Loucy (cell line): Measurements from ENCODE around the gene WIZ.

Experiments
- H2AFZ ChIP-seq: fragments of 200-600 bp; sonication (generic); 2 replicates; pipeline ENCODE4 v1.6.0; 2016; ENCODE audit warnings: antibody characterized with exemption, mild to moderate bottlenecking, low read length, moderate library complexity
- H3F3A ChIP-seq: fragments of 200-600 bp; 2 replicates; pipeline ENCODE4 v1.6.0; 2016; ENCODE audit warnings: antibody characterized with exemption, low read depth, mild to moderate bottlenecking
- H3K27me3 ChIP-seq: fragments of 200-600 bp; sonication (generic); 2 replicates; pipeline ENCODE4 v1.6.1; 2014; ENCODE audit warnings: low read length, mild to moderate bottlenecking; ENCODE audit not compliant: insufficient read depth, poor library complexity, severe bottlenecking
- H3K36me3 ChIP-seq: fragments of 200-600 bp; sonication (generic); 2 replicates; pipeline ENCODE4 v1.6.1; 2016; ENCODE audit warnings: low read length; ENCODE audit not compliant: insufficient read depth
- H3K4me1 ChIP-seq: fragments of 200-600 bp; sonication (generic); 2 replicates; pipeline ENCODE4 v1.5.1; 2014; ENCODE audit warnings: low read length, mild to moderate bottlenecking; ENCODE audit not compliant: insufficient read depth, poor library complexity, severe bottlenecking
- H3K4me2 ChIP-seq: fragments of 200-600 bp; sonication (generic); 2 replicates; pipeline ENCODE4 v1.6.0; 2014; ENCODE audit warnings: antibody characterized with exemption, low read length, low read depth, mild to moderate bottlenecking; ENCODE audit not compliant: poor library complexity, severe bottlenecking
- H3K4me3 ChIP-seq: fragments of 200-600 bp; sonication (generic); 2 replicates; pipeline ENCODE4 v1.5.1; 2014; ENCODE audit warnings: low read length, mild to moderate bottlenecking, mixed read lengths; ENCODE audit not compliant: poor library complexity, severe bottlenecking
- H3K79me2 ChIP-seq: fragments of 200-600 bp; sonication (generic); 2 replicates; pipeline ENCODE4 v1.6.1; 2014; ENCODE audit warnings: low read length; ENCODE audit not compliant: insufficient read depth
- H3K9ac ChIP-seq: fragments of 200-600 bp; sonication (generic); 2 replicates; pipeline ENCODE4 v1.6.0; 2014; ENCODE audit warnings: mild to moderate bottlenecking, low read depth, low read length, moderate library complexity; ENCODE audit not compliant: poor library complexity, severe bottlenecking
- H3K9me2 ChIP-seq: fragments of 200-600 bp; sonication (generic); replicated peaks from 2 replicates; pipeline ENCODE4 v1.6.1; 2016; ENCODE audit warnings: low read depth, low read length, mixed read lengths
- H3K9me3 ChIP-seq: fragments of 200-600 bp; sonication (generic); 2 replicates; pipeline ENCODE4 v1.6.1; 2014; ENCODE audit warnings: mild to moderate bottlenecking, antibody characterized with exemption, low read length, low read depth; ENCODE audit not compliant: insufficient read depth
- H4K20me1 ChIP-seq: fragments of 200-600 bp; sonication (generic); 2 replicates; pipeline ENCODE4 v1.6.0; 2014; ENCODE audit warnings: antibody characterized with exemption, low read length, mild to moderate bottlenecking; ENCODE audit not compliant: insufficient read depth, poor library complexity, severe bottlenecking
- CTCF ChIP-seq: fragments of 200-600 bp; sonication (generic); conservative IDR thresholded peaks from 2 replicates; pipeline ENCODE4 v1.5.1; 2014; ENCODE audit warnings: mild to moderate bottlenecking, antibody characterized with exemption, low read length
- EZH2phosphoT487 ChIP-seq: fragments of 200-600 bp; IDR thresholded peaks from 2 replicates; pipeline ENCODE4 v1.6.1; 2018; ENCODE audit warnings: antibody characterized with exemption, mild to moderate bottlenecking, moderate library complexity, borderline replicate concordance

The WIZ gene

DNA sequence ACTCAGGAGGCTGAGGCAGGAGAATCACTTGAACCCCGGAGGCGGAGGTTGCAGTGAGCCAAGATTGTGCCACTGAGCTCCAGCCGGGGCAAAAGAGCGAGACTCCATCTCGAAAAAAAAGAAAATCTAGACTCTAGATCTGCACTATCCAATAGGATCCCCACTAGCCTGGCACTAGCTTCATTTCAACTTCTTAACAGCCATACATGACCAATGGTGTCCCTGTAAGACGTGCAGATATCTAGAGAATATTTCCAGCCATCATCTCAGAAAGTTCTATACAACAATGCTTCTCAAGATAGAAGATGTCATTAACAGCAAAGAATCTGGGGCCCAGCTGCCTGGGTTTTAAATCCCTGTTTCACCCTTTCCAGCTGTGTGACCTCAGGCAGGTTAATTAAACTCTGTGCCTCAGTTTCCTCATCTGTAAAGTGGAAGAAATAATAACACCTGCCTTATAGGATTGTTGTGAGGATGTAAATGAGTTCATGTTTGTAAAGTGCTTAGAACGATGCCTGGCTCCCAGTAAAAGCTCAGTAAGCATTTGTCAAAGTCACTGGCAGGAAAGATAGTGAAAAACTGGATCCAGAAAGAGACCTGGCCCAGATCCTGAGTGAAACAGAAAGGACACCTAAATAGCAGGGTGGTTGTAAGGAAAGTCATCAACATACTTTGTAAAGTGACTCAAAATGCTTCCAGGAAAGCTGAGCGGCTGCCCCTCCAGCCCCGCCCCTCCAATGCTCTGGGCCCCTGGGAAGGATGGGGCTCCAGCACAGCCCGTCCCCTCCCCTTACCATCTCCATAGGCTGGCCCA, 13.5 kb downstream of the WIZ start:
- H3K27me3 ChIP-seq = no peaks in the 10 kb centered on the region
- no peak overlapping the region for H3K4me2 ChIP-seq
- peaks cover 11% of the 10 kb centered on the region for H3K79me2 ChIP-seq
- H3F3A ChIP-seq = 0 out of 2 replicates have a peak, but pooled peaks cover 3% of the 10 kb centered on the region
- peaks cover 12% of the 10 kb centered on the region for H3K4me1 ChIP-seq
- H3K4me3 ChIP-seq = no peak overlapping the region
- H3K36me3 ChIP-seq = no peaks in the 10 kb centered on the region
- H2AFZ ChIP-seq = no peak overlapping the region
- TF ChIP-seq CTCF (no peak), EZH2phosphoT487 (no peak)
- no peaks in the 10 kb centered on the region for H3K9me3 ChIP-seq
- H3K9me2 ChIP-seq = no peaks in the 10 kb centered on the region
- no peak overlapping the region for H3K9ac ChIP-seq
- H4K20me1 ChIP-seq = peaks cover 7% of the 10 kb centered on the region

GRCh38 chr19:15433519-15434069, 16.2 kb downstream of the WIZ start:
- TF ChIP-seq CTCF (no peak), EZH2phosphoT487 (no peak)
- peaks cover under 1% of the 10 kb centered on the region; the same call in 1 of the 2 replicates for H3K36me3 ChIP-seq
- H3K4me2 ChIP-seq = peak overlapping the region; percentile 86
- peak overlapping the region; percentile 59 for H2AFZ ChIP-seq
- no peaks in the 10 kb centered on the region for H3K9me2 ChIP-seq
- H3F3A ChIP-seq = 0 out of 2 replicates have a peak, but pooled peaks cover 3% of the 10 kb centered on the region
- peaks cover 24% of the 10 kb centered on the region for H4K20me1 ChIP-seq
- no peaks in the 10 kb centered on the region for H3K9me3 ChIP-seq
- peak overlapping the region; percentile 75 for H3K9ac ChIP-seq
- peak overlapping the region; percentile 87 for H3K4me3 ChIP-seq
- peaks cover 37% of the 10 kb centered on the region for H3K79me2 ChIP-seq
- peaks cover 24% of the 10 kb centered on the region for H3K4me1 ChIP-seq
- no peaks in the 10 kb centered on the region for H3K27me3 ChIP-seq

GRCh38 chr19:15432629-15433518, 16.9 kb downstream of the WIZ start:
- Histone ChIP-seq H3K4me1 (peaks cover 24% of the 10 kb centered on the region), H3K27me3 (no peaks in the 10 kb centered on the region), H3K4me3 (peak overlapping the region; percentile 87), H3K9ac (peak overlapping the region; percentile 75), H2AFZ (peak overlapping the region; percentile 89), H3K9me2 (no peaks in the 10 kb centered on the region), H3K4me2 (peak overlapping the region; percentile 86), H3K9me3 (no peaks in the 10 kb centered on the region), H3K36me3 (peaks cover 6% of the 10 kb centered on the region; the same call in 1 of the 2 replicates), H3F3A (0 out of 2 replicates have a peak, but pooled peaks cover 3% of the 10 kb centered on the region), H3K79me2 (peaks cover 44% of the 10 kb centered on the region), H4K20me1 (peaks cover 29% of the 10 kb centered on the region)
- TF ChIP-seq EZH2phosphoT487 (no peak), CTCF (no peak)
